HCT116 (cell line): ENCODE data around the gene INIP. TPM values are rescaled to one million over a fixed set of nuclear protein-coding genes. Genes with fewer than 3 reads are reported as not detected.

Experiments used
- ATAC-seq: fragments of 200-7000 bp; cut with Tn5 transposase; 2 replicates; pipeline ENCODE4 v1.9.1; 2020; ENCODE audit warnings: mild to moderate bottlenecking, moderate library complexity
- BruUV-seq: library from RNA; stranded (reverse); fragments of 400-500 nt; replicated peaks from 2 replicates; lab custom pipeline; 2021; lab: Mats Ljungman, UMichigan
- CTCF ChIA-PET: fragments of 300-600 bp; sonication (Branson Sonifier 250); formaldehyde crosslinking; loops from one replicate; lab custom pipeline; 2021; ENCODE audit warnings: antibody characterized with exemption; lab: Charles Lee
- POLR2A ChIA-PET: fragments of 300-600, 350-600 bp; sonication (Branson Sonifier 250); formaldehyde crosslinking; loops from one replicate; lab custom pipeline; 2021; ENCODE audit warnings: antibody characterized with exemption; lab: Charles Lee
- RAD21 ChIA-PET, 2 experiments: fragments of 300-600 bp; sonication (Branson Sonifier 250); formaldehyde crosslinking; loops; one replicate each; lab custom pipeline; 2023; ENCODE audit warnings: low total read pairs in 2 of 2; ENCODE audit not compliant: uncharacterized antibody in 2 of 2, unreplicated experiment in 2 of 2, low non-redundant PET in 1 of 2; lab: Charles Lee
- DNase-seq: peaks from one replicate; pipeline ENCODE4 v3.0.0-alpha.2; 2010; ENCODE audit warnings: low read depth, low spot score
- H2AFZ ChIP-seq: fragments of 200-600 bp; shearing (Covaris generic), sonication (generic); 2 replicates; pipeline ENCODE4 v1.6.1; 2017; ENCODE audit warnings: low read depth, mixed run types, mixed read lengths, antibody characterized with exemption, low read length; ENCODE audit not compliant: poor library complexity, severe bottlenecking
- H3K27ac ChIP-seq: 2 replicates; pipeline ENCODE4 v1.5.1; 2012; ENCODE audit warnings: low read depth, low read length
- H3K27me3 ChIP-seq: fragments of 200-600 bp; sonication (generic); 2 replicates; pipeline ENCODE4 v1.6.1; 2016; ENCODE audit warnings: mixed run types, low read length, mixed read lengths; ENCODE audit not compliant: insufficient read depth
- H3K36me3 ChIP-seq, 2 experiments: fragments of 200-500 bp in 1 of 2; fragments of 200-600 bp in 1 of 2; sonication (Bioruptor generic) in 1 of 2; sonication (generic) in 1 of 2; 2 replicates each; pipeline versions ENCODE4 v1.5.1 to v1.6.1; 2014 to 2016; ENCODE audit warnings: low read length in 2 of 2, inconsistent platforms in 1 of 2, mixed read lengths in 1 of 2, mixed run types in 1 of 2; ENCODE audit not compliant: insufficient read depth in 2 of 2, control insufficient read depth in 1 of 2
- H3K4me1 ChIP-seq, 2 experiments: fragments of 200-600 bp in 1 of 2; sonication (generic) in 1 of 2; 2 replicates each; pipeline versions ENCODE4 v1.5.1 to v1.6.1; 2012 to 2017; ENCODE audit warnings: low read length in 2 of 2, inconsistent platforms in 1 of 2, mild to moderate bottlenecking in 1 of 2, mixed read lengths in 1 of 2, mixed run types in 1 of 2, moderate library complexity in 1 of 2; ENCODE audit not compliant: insufficient read depth in 2 of 2, control insufficient read depth in 1 of 2
- H3K4me2 ChIP-seq: fragments of 200-600 bp; sonication (generic); 2 replicates; pipeline ENCODE4 v1.6.1; 2017; ENCODE audit warnings: mixed run types, low read length, mixed read lengths
- H3K4me3 ChIP-seq, 2 experiments: fragments of 200-600 bp in 1 of 2; sonication (generic) in 1 of 2; replicated peaks in 1 of 2; 2 replicates each; pipeline ENCODE4 v1.5.1; 2011 to 2016; ENCODE audit warnings: low read length in 2 of 2, control low read depth in 1 of 2, low read depth in 1 of 2, mild to moderate bottlenecking in 1 of 2, mixed read lengths in 1 of 2, mixed run types in 1 of 2
- H3K79me2 ChIP-seq: fragments of 200-600 bp; sonication (generic); 2 replicates; pipeline ENCODE4 v1.6.1; 2017; ENCODE audit warnings: mild to moderate bottlenecking, mixed run types, low read length, moderate library complexity, mixed read lengths; ENCODE audit not compliant: insufficient read depth
- H3K9ac ChIP-seq: fragments of 200-600 bp; sonication (generic); 2 replicates; pipeline ENCODE4 v1.6.1; 2016; ENCODE audit warnings: low read length, mixed read lengths
- H3K9me2 ChIP-seq: fragments of 200-600 bp; sonication (generic), shearing (Covaris generic); 2 replicates; pipeline ENCODE4 v1.6.1; 2017; ENCODE audit warnings: mixed run types, mild to moderate bottlenecking, moderate library complexity; ENCODE audit not compliant: insufficient read depth
- H3K9me3 ChIP-seq, 2 experiments: fragments of 200-500 bp in 1 of 2; fragments of 200-600 bp in 1 of 2; sonication (Bioruptor generic) in 1 of 2; sonication (generic) in 1 of 2; 2 replicates each; pipeline ENCODE4 v1.6.1; 2014 to 2017; ENCODE audit warnings: low read length in 2 of 2, mixed read lengths in 2 of 2, inconsistent platforms in 1 of 2, low read depth in 1 of 2, mild to moderate bottlenecking in 1 of 2, mixed run types in 1 of 2, moderate library complexity in 1 of 2; ENCODE audit not compliant: control insufficient read depth in 1 of 2, insufficient read depth in 1 of 2
- H4K20me1 ChIP-seq: fragments of 200-600 bp; sonication (generic), shearing (Covaris generic); 2 replicates; pipeline ENCODE4 v1.6.1; 2017; ENCODE audit warnings: mixed run types, mild to moderate bottlenecking, moderate library complexity; ENCODE audit not compliant: insufficient read depth
- CBX3 ChIP-seq: IDR thresholded peaks from 2 replicates; pipeline ENCODE4 v1.6.1; 2012; ENCODE audit warnings: low read depth
- CEBPB ChIP-seq: IDR thresholded peaks from 2 replicates; pipeline ENCODE4 v1.6.1; 2012; ENCODE audit warnings: low read depth
- EGR1 ChIP-seq: IDR thresholded peaks from 2 replicates; pipeline ENCODE4 v1.6.1; 2012; ENCODE audit warnings: low read depth
- ELF1 ChIP-seq: IDR thresholded peaks from 2 replicates; pipeline ENCODE4 v1.6.1; 2012; ENCODE audit warnings: low read depth, borderline replicate concordance
- EZH2 ChIP-seq: fragments of 200-600 bp; sonication (generic); IDR thresholded peaks from 2 replicates; pipeline ENCODE4 v1.6.1; 2017; ENCODE audit warnings: antibody characterized with exemption, mixed run types
- EZH2phosphoT487 ChIP-seq: fragments of 200-600 bp; IDR thresholded peaks from 2 replicates; pipeline ENCODE4 v1.6.1; 2018; ENCODE audit warnings: antibody characterized with exemption, borderline replicate concordance
- POLR2A ChIP-seq: IDR thresholded peaks from 2 replicates; pipeline ENCODE4 v1.7.0; 2011; ENCODE audit warnings: borderline replicate concordance; ENCODE audit not compliant: insufficient read depth, insufficient read length; ENCODE audit errors: extremely low read depth
- SIN3A ChIP-seq: IDR thresholded peaks from 2 replicates; pipeline ENCODE4 v1.6.1; 2012; ENCODE audit warnings: low read depth
- YY1 ChIP-seq: IDR thresholded peaks from 2 replicates; pipeline ENCODE4 v1.6.1; 2011; ENCODE audit warnings: low read length, low read depth, moderate library complexity, mild to moderate bottlenecking; ENCODE audit not compliant: insufficient replicate concordance; ENCODE audit errors: extremely low read depth
- ZFX ChIP-seq: fragments of 450-650 bp; IDR thresholded peaks from 2 replicates; pipeline ENCODE4 v1.6.1; 2017
- intact Hi-C: fragments of 100-400 bp; cut with micrococcal nuclease; formaldehyde crosslinking; loops from 2 replicates; pipeline ENCODE4 v1.10.0; 2022
- total RNA-seq: library from RNA; stranded (reverse); gene quantifications from one replicate; pipeline ENCODE4 v1.2.1, GENCODE V29; 2021; ENCODE audit not compliant: unreplicated experiment
- TF ChIP-seq, protein P1 (sequence below): IDR thresholded peaks from 2 replicates; pipeline ENCODE4 v1.6.1; 2011; ENCODE audit warnings: mild to moderate bottlenecking, low read length, moderate library complexity; ENCODE audit not compliant: insufficient replicate concordance; ENCODE audit errors: extremely low read depth
- TF ChIP-seq, protein P2 (sequence below), 3 experiments: fragments of 200-600 bp in 1 of 3; sonication (generic) in 1 of 3; IDR thresholded peaks in 2 of 3; conservative IDR thresholded peaks in 1 of 3; 2 replicates each; pipeline ENCODE4 v1.5.1; 2012 to 2017; ENCODE audit warnings: low read depth in 2 of 3, low read length in 2 of 3, antibody characterized with exemption in 1 of 3, borderline replicate concordance in 1 of 3, control low read depth in 1 of 3, mild to moderate bottlenecking in 1 of 3, mixed read lengths in 1 of 3, mixed run types in 1 of 3, moderate library complexity in 1 of 3; ENCODE audit not compliant: insufficient read depth in 1 of 3
- TF ChIP-seq, protein P3 (sequence below): IDR thresholded peaks from 2 replicates; pipeline ENCODE4 v1.6.1; 2012; ENCODE audit warnings: low read depth
- TF ChIP-seq, protein P4 (sequence below): IDR thresholded peaks from 2 replicates; pipeline ENCODE4 v1.6.1; 2012

The INIP gene
- total RNA-seq, 1 experiment from 2014 or later = 28.9 TPM

DNA sequence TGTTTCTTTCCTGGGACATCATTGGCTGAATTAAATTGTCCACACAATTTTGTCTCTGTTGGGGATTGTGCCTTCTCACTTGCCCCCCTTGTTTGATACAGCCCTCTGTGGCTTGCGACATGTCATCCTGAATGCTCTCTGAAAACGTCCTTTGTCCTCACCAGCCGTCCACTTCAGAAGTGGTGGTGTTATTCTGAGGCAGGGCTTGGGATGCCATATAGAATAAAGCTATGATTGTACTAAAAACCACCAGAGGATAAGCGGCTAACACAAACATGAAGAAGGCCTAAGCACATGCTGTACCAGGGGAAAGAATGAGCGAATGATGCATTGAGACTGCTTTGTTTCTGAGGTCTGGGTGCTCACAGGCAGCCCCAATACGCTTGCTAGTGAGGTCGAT, 29.2 kb upstream of the INIP start:
- ATAC-seq = no peak
- no peaks in the 10 kb centered on the region for H3K36me3 ChIP-seq
- intact Hi-C loops = no loop called here
- H2AFZ ChIP-seq = no peak overlapping the region
- TF ChIP-seq, protein P1, sequence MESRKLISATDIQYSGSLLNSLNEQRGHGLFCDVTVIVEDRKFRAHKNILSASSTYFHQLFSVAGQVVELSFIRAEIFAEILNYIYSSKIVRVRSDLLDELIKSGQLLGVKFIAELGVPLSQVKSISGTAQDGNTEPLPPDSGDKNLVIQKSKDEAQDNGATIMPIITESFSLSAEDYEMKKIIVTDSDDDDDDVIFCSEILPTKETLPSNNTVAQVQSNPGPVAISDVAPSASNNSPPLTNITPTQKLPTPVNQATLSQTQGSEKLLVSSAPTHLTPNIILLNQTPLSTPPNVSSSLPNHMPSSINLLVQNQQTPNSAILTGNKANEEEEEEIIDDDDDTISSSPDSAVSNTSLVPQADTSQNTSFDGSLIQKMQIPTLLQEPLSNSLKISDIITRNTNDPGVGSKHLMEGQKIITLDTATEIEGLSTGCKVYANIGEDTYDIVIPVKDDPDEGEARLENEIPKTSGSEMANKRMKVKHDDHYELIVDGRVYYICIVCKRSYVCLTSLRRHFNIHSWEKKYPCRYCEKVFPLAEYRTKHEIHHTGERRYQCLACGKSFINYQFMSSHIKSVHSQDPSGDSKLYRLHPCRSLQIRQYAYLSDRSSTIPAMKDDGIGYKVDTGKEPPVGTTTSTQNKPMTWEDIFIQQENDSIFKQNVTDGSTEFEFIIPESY = no peak
- no peak for TF ChIP-seq EZH2phosphoT487
- no peak for TF ChIP-seq CEBPB
- TF ChIP-seq SIN3A = no peak
- TF ChIP-seq, protein P2, sequence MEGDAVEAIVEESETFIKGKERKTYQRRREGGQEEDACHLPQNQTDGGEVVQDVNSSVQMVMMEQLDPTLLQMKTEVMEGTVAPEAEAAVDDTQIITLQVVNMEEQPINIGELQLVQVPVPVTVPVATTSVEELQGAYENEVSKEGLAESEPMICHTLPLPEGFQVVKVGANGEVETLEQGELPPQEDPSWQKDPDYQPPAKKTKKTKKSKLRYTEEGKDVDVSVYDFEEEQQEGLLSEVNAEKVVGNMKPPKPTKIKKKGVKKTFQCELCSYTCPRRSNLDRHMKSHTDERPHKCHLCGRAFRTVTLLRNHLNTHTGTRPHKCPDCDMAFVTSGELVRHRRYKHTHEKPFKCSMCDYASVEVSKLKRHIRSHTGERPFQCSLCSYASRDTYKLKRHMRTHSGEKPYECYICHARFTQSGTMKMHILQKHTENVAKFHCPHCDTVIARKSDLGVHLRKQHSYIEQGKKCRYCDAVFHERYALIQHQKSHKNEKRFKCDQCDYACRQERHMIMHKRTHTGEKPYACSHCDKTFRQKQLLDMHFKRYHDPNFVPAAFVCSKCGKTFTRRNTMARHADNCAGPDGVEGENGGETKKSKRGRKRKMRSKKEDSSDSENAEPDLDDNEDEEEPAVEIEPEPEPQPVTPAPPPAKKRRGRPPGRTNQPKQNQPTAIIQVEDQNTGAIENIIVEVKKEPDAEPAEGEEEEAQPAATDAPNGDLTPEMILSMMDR (IDR thresholded peaks at IDR 0.05 in 2 of 3, conservative IDR thresholded peaks at IDR 0.05 in 1 of 3; ENCODE audit: borderline replicate concordance in 1 of 3, insufficient read depth in 1 of 3, low read depth in 2 of 3, low read length in 2 of 3) = no peak
- no peak for TF ChIP-seq ELF1
- TF ChIP-seq POLR2A = no peak
- TF ChIP-seq, protein P3, sequence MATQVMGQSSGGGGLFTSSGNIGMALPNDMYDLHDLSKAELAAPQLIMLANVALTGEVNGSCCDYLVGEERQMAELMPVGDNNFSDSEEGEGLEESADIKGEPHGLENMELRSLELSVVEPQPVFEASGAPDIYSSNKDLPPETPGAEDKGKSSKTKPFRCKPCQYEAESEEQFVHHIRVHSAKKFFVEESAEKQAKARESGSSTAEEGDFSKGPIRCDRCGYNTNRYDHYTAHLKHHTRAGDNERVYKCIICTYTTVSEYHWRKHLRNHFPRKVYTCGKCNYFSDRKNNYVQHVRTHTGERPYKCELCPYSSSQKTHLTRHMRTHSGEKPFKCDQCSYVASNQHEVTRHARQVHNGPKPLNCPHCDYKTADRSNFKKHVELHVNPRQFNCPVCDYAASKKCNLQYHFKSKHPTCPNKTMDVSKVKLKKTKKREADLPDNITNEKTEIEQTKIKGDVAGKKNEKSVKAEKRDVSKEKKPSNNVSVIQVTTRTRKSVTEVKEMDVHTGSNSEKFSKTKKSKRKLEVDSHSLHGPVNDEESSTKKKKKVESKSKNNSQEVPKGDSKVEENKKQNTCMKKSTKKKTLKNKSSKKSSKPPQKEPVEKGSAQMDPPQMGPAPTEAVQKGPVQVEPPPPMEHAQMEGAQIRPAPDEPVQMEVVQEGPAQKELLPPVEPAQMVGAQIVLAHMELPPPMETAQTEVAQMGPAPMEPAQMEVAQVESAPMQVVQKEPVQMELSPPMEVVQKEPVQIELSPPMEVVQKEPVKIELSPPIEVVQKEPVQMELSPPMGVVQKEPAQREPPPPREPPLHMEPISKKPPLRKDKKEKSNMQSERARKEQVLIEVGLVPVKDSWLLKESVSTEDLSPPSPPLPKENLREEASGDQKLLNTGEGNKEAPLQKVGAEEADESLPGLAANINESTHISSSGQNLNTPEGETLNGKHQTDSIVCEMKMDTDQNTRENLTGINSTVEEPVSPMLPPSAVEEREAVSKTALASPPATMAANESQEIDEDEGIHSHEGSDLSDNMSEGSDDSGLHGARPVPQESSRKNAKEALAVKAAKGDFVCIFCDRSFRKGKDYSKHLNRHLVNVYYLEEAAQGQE = no peak
- TF ChIP-seq, protein P4, sequence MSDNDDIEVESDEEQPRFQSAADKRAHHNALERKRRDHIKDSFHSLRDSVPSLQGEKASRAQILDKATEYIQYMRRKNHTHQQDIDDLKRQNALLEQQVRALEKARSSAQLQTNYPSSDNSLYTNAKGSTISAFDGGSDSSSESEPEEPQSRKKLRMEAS = no peak
- TF ChIP-seq EZH2 = no peak
- no peak for TF ChIP-seq CBX3
- TF ChIP-seq YY1 = no peak
- TF ChIP-seq ZFX = no peak
- TF ChIP-seq EGR1 = no peak
- TF ChIP-seq, all 23 proteins: peak for 0
- CTCF ChIA-PET = no interaction called here
- Histone ChIP-seq H3K9me2 (no peaks in the 10 kb centered on the region), H3K79me2 (no peaks in the 10 kb centered on the region; the same call in 1 of the 2 replicates), H4K20me1 (no peaks in the 10 kb centered on the region), H3K4me3 (no peak overlapping the region), H3K27ac (no peak overlapping the region), H3K9ac (no peak overlapping the region), H3K4me1 (peaks cover 4 to 20% of the 10 kb centered on the region in 2 experiments; a peak in 3 of 4 replicates), H3K4me2 (no peak overlapping the region), H3K27me3 (no peaks in the 10 kb centered on the region), H3K9me3 (no peaks in the 10 kb centered on the region)
- RAD21 ChIA-PET = no interaction called here
- BruUV-seq = no TSS peak
- POLR2A ChIA-PET = no interaction called here
- DNase-seq = no peak
